ENCODE data around the gene CKS1B.
"Not testable (repeated sequence)": the region's sequence is repeated elsewhere in the genome, so short reads cannot be mapped to it uniquely, and the experiment has no call there.

The CKS1B gene

GRCh38 chr1:154983776-154984466 lies 9.4 kb downstream of the CKS1B start:
- Mint-ChIP-seq H3K36me3 (ENCODE audit: low read depth) (peaks cover 44% of the 10 kb centered on the region), H3K4me1 (peaks cover 12% of the 10 kb centered on the region), H3K4me3 (no peak overlapping the region), H3K9me3 (no peaks in the 10 kb centered on the region), H3K27me3 (ENCODE audit: low read depth, poor library complexity) (no peaks in the 10 kb centered on the region), H3K27ac (peak overlapping the region; percentile 91)
- DNase-seq: no peak
- no peak for TF ChIP-seq CTCF (IDR thresholded peaks at IDR 0.05)

DNA sequence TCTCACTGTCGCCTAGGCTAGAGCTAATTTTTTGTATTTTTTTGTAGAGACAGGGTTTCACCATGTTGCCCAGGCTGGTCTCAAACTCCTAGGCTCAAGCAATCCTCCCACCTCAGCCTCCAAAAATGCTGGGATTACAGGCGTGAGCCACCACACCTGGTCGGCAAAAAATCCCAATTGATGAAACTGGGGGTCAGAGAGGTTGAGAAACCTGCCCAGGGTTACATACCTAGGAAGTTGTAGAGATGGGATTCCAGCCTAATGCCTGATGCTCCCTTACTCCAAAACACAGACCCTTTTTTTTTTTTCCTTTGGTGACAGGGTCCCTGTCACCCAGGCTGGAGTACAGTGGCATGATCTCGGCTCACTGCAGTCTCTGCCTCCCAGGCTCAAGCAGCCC lies 12.3 kb downstream of the CKS1B start:
- peaks cover 30% of the 10 kb centered on the region for H3K36me3 Mint-ChIP-seq (ENCODE audit: low read depth)
- not testable (repeated sequence) for H3K4me3 Mint-ChIP-seq; H3K27ac Mint-ChIP-seq; H3K9me3 Mint-ChIP-seq; H3K27me3 Mint-ChIP-seq (ENCODE audit: low read depth, poor library complexity); DNase-seq
- H3K4me1 Mint-ChIP-seq: peaks cover 15% of the 10 kb centered on the region

DNA sequence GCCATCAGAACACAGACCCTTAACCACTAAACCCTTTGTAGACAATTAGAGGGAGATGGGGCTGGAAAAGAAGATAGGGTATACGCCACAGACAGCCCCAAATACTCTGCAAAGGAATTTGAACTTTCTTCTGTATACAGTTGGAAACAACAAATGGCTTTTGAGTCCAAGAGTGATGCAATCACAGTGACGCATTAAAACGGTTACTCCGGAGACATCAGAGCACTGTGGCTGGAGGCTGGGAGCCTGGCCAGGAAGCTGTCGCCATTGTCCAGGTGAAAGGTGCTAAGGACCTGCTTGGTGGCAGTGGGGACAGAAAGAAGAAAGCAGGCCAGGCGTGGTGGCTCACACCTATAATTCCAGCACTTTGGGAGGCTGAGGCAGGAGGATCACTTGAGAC lies 12.8 kb downstream of the CKS1B start:
- peaks cover 30% of the 10 kb centered on the region for H3K36me3 Mint-ChIP-seq (ENCODE audit: low read depth)
- H3K27ac Mint-ChIP-seq: no peak overlapping the region
- no peaks in the 10 kb centered on the region for H3K27me3 Mint-ChIP-seq (ENCODE audit: low read depth, poor library complexity)
- peaks cover 16% of the 10 kb centered on the region for H3K4me1 Mint-ChIP-seq
- no peak overlapping the region for H3K4me3 Mint-ChIP-seq
- H3K9me3 Mint-ChIP-seq: no peaks in the 10 kb centered on the region
- no peak for DNase-seq
- no peak for TF ChIP-seq CTCF (IDR thresholded peaks at IDR 0.05)

GRCh38 chr1:154988058-154988954 lies 13.8 kb downstream of the CKS1B start:
- Mint-ChIP-seq H3K36me3 (ENCODE audit: low read depth) (peaks cover 30% of the 10 kb centered on the region), H3K27me3 (ENCODE audit: low read depth, poor library complexity) (no peaks in the 10 kb centered on the region), H3K27ac (peak overlapping the region; percentile 85), H3K4me1 (peaks cover 25% of the 10 kb centered on the region), H3K9me3 (no peaks in the 10 kb centered on the region), H3K4me3 (no peak overlapping the region)
- no peak for DNase-seq
- TF ChIP-seq CTCF (IDR thresholded peaks at IDR 0.05): no peak

GRCh38 chr1:154989195-154989860 lies 14.8 kb downstream of the CKS1B start:
- no peaks in the 10 kb centered on the region for H3K9me3 Mint-ChIP-seq
- DNase-seq: no peak

More at GRCh38 chr1:154989195-154989860, 14.8 kb downstream of the CKS1B start:
- H3K4me3 Mint-ChIP-seq: no peak overlapping the region
- peaks cover 30% of the 10 kb centered on the region for H3K36me3 Mint-ChIP-seq (ENCODE audit: low read depth)
- no peaks in the 10 kb centered on the region for H3K27me3 Mint-ChIP-seq (ENCODE audit: low read depth, poor library complexity)
- H3K4me1 Mint-ChIP-seq: peaks cover 28% of the 10 kb centered on the region
- peak overlapping the region; percentile 84 for H3K27ac Mint-ChIP-seq
- no peak for TF ChIP-seq CTCF (IDR thresholded peaks at IDR 0.05)
